Fibroblast of mammary gland (primary cell): ENCODE measurements around the gene LNPEP.

ENCODE experiments used
- DNase-seq: peaks from one replicate; pipeline ENCODE4 v3.0.0-alpha.2; 2010; ENCODE audit warnings: low read depth
- H3K4me3 ChIP-seq: 2 replicates; pipeline ENCODE4 v1.5.1; 2011; ENCODE audit warnings: low read depth, mild to moderate bottlenecking, low read length, moderate library complexity; ENCODE audit not compliant: control insufficient read depth
- CTCF ChIP-seq: conservative IDR thresholded peaks from 2 replicates; pipeline ENCODE4 v1.5.1; 2011; ENCODE audit warnings: low read depth, low read length, inconsistent platforms; ENCODE audit not compliant: control insufficient read depth, insufficient read depth

LNPEP gene

GRCh38 chr5:96973532-96974401 is 37.9 kb downstream of the LNPEP start:
- TF ChIP-seq CTCF: no peak
- DNase-seq: no peak
- no peak overlapping the region for H3K4me3 ChIP-seq

- no peak for TF ChIP-seq CTCF
- H3K4me3 ChIP-seq: no peak overlapping the region
- DNase-seq: no peak
Observed at GRCh38 chr5:96975656-96976055, 39.8 kb downstream of the LNPEP start.

- H3K4me3 ChIP-seq: no peak overlapping the region
- TF ChIP-seq CTCF: no peak
- no peak for DNase-seq
Observed at GRCh38 chr5:96977228-96977627, 41.3 kb downstream of the LNPEP start.

GRCh38 chr5:96978812-96979449 is 43.1 kb downstream of the LNPEP start:
- no peak overlapping the region for H3K4me3 ChIP-seq
- no peak for TF ChIP-seq CTCF
- DNase-seq: peak; percentile 31

GRCh38 chr5:96984506-96985192 is 48.8 kb downstream of the LNPEP start:
- H3K4me3 ChIP-seq: no peak overlapping the region
- TF ChIP-seq CTCF: no peak
- no peak for DNase-seq

GRCh38 chr5:96986450-96986849 is 50.6 kb downstream of the LNPEP start:
- no peak for DNase-seq
- H3K4me3 ChIP-seq: no peak overlapping the region
- TF ChIP-seq CTCF: no peak
